ENCODE data around the gene MUSK.

DNA sequence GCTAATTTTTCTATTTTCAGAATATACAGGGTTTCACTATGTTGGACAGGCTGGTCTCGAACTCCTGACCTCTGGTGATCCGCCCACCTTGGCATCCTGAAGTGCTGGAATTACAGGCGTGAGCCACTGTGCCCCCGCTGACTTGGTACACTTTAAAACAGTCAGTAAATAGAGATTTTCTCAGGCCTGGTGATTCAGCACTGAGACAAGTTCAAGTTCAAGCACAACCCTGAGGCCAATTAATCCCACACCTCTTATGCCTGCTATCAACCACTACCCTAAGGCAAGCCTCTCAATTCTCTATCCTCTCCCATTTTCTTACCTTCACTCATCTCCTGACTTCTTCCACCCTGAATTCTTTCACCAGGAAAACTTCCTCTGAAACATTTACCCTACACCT, 18.9 kb downstream of the MUSK start:
- TF ChIP-seq, protein P1, sequence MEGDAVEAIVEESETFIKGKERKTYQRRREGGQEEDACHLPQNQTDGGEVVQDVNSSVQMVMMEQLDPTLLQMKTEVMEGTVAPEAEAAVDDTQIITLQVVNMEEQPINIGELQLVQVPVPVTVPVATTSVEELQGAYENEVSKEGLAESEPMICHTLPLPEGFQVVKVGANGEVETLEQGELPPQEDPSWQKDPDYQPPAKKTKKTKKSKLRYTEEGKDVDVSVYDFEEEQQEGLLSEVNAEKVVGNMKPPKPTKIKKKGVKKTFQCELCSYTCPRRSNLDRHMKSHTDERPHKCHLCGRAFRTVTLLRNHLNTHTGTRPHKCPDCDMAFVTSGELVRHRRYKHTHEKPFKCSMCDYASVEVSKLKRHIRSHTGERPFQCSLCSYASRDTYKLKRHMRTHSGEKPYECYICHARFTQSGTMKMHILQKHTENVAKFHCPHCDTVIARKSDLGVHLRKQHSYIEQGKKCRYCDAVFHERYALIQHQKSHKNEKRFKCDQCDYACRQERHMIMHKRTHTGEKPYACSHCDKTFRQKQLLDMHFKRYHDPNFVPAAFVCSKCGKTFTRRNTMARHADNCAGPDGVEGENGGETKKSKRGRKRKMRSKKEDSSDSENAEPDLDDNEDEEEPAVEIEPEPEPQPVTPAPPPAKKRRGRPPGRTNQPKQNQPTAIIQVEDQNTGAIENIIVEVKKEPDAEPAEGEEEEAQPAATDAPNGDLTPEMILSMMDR (IDR thresholded peaks at IDR 0.05) = no peak
- TF ChIP-seq CBFB (CRISPR knock-in tag; IDR thresholded peaks at IDR 0.05; ENCODE audit: low read depth) (no peak), GABPB1 (CRISPR knock-in tag; IDR thresholded peaks at IDR 0.05) (no peak), OVOL2 (CRISPR knock-in tag; IDR thresholded peaks at IDR 0.05; ENCODE audit: borderline replicate concordance) (no peak), ESRRA (CRISPR knock-in tag; IDR thresholded peaks at IDR 0.05; ENCODE audit: borderline replicate concordance) (no peak), JUN (CRISPR knock-in tag; IDR thresholded peaks at IDR 0.05) (no peak), SP1 (CRISPR knock-in tag; conservative IDR thresholded peaks at IDR 0.05) (no peak), CREB1 (CRISPR knock-in tag; IDR thresholded peaks at IDR 0.05) (no peak), ZNF121 (CRISPR knock-in tag; IDR thresholded peaks at IDR 0.05) (no peak), TCF7 (CRISPR knock-in tag; IDR thresholded peaks at IDR 0.05; ENCODE audit: low read depth) (no peak), ZNF263 (CRISPR knock-in tag; IDR thresholded peaks at IDR 0.05; ENCODE audit: low read depth) (no peak)
- TF ChIP-seq, protein P2, sequence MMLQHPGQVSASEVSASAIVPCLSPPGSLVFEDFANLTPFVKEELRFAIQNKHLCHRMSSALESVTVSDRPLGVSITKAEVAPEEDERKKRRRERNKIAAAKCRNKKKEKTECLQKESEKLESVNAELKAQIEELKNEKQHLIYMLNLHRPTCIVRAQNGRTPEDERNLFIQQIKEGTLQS (CRISPR knock-in tag; conservative IDR thresholded peaks at IDR 0.05) = no peak
- TF ChIP-seq, protein P3, sequence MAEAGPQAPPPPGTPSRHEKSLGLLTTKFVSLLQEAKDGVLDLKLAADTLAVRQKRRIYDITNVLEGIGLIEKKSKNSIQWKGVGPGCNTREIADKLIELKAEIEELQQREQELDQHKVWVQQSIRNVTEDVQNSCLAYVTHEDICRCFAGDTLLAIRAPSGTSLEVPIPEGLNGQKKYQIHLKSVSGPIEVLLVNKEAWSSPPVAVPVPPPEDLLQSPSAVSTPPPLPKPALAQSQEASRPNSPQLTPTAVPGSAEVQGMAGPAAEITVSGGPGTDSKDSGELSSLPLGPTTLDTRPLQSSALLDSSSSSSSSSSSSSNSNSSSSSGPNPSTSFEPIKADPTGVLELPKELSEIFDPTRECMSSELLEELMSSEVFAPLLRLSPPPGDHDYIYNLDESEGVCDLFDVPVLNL (CRISPR knock-in tag; IDR thresholded peaks at IDR 0.05; ENCODE audit: borderline replicate concordance, low read depth) = no peak
- TF ChIP-seq, protein P4, sequence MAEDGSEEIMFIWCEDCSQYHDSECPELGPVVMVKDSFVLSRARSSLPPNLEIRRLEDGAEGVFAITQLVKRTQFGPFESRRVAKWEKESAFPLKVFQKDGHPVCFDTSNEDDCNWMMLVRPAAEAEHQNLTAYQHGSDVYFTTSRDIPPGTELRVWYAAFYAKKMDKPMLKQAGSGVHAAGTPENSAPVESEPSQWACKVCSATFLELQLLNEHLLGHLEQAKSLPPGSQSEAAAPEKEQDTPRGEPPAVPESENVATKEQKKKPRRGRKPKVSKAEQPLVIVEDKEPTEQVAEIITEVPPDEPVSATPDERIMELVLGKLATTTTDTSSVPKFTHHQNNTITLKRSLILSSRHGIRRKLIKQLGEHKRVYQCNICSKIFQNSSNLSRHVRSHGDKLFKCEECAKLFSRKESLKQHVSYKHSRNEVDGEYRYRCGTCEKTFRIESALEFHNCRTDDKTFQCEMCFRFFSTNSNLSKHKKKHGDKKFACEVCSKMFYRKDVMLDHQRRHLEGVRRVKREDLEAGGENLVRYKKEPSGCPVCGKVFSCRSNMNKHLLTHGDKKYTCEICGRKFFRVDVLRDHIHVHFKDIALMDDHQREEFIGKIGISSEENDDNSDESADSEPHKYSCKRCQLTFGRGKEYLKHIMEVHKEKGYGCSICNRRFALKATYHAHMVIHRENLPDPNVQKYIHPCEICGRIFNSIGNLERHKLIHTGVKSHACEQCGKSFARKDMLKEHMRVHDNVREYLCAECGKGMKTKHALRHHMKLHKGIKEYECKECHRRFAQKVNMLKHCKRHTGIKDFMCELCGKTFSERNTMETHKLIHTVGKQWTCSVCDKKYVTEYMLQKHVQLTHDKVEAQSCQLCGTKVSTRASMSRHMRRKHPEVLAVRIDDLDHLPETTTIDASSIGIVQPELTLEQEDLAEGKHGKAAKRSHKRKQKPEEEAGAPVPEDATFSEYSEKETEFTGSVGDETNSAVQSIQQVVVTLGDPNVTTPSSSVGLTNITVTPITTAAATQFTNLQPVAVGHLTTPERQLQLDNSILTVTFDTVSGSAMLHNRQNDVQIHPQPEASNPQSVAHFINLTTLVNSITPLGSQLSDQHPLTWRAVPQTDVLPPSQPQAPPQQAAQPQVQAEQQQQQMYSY (CRISPR knock-in tag; IDR thresholded peaks at IDR 0.05) = no peak
